GM18498 (cell line): ENCODE data around the gene CD58.

Experiments
- ATAC-seq: cut with Tn5 transposase; IDR thresholded peaks from one replicate; pipeline ENCODE4 v1.9.1; 2021; ENCODE audit warnings: mild to moderate bottlenecking, moderate library complexity; ENCODE audit not compliant: unreplicated experiment

The CD58 gene

GRCh38 chr1:116474921-116475849 lies 95.6 kb downstream of the CD58 start:
- no peak for ATAC-seq

GRCh38 chr1:116472431-116472961 lies 98.3 kb downstream of the CD58 start:
- ATAC-seq: no peak

GRCh38 chr1:116471241-116471640 lies 99.6 kb downstream of the CD58 start:
- no peak for ATAC-seq

GRCh38 chr1:116470671-116471070 lies 100.2 kb downstream of the CD58 start:
- ATAC-seq: no peak

GRCh38 chr1:116466810-116467557 lies 103.8 kb downstream of the CD58 start:
- no peak for ATAC-seq

GRCh38 chr1:116465845-116466685 lies 104.8 kb downstream of the CD58 start:
- ATAC-seq: no peak

GRCh38 chr1:116465477-116465844 lies 105.4 kb downstream of the CD58 start:
- no peak for ATAC-seq
